Glomerular visceral epithelial cell (primary cell): Measurements from ENCODE around the gene TLL2.

Experiments
- DNase-seq: peaks from one replicate; pipeline ENCODE4 v3.0.0-alpha.2; 2016; ENCODE audit errors: extremely low spot score

Gene TLL2

GRCh38 chr10:96360331-96360730 is 153.4 kb downstream of the TLL2 start:
- DNase-seq = no peak

GRCh38 chr10:96359616-96360015 is 154.1 kb downstream of the TLL2 start:
- DNase-seq = no peak

GRCh38 chr10:96358851-96359540 is 154.7 kb downstream of the TLL2 start, which contains the start of gene OPALIN:
Gene OPALIN, minus strand, starts transcription at chr10:96359002. Its CDS starts 106 bp downstream, at chr10:96358896.
- no peak for DNase-seq

GRCh38 chr10:96357038-96357620 is 156.6 kb downstream of the TLL2 start:
- no peak for DNase-seq

- DNase-seq = no peak
These were observed 161.1 kb downstream of the TLL2 start for GRCh38 chr10:96352582-96352981.

GRCh38 chr10:96352027-96352426 is 161.7 kb downstream of the TLL2 start:
- no peak for DNase-seq

- DNase-seq = no peak
These were observed 167.4 kb downstream of the TLL2 start for GRCh38 chr10:96346295-96346694.

GRCh38 chr10:96345222-96345621 is 168.5 kb downstream of the TLL2 start:
- no peak for DNase-seq

GRCh38 chr10:96344178-96344577 is 169.5 kb downstream of the TLL2 start:
- no peak for DNase-seq

- DNase-seq = no peak
These were observed 171.3 kb downstream of the TLL2 start for GRCh38 chr10:96342402-96342801.

- DNase-seq = no peak
These were observed 172.2 kb downstream of the TLL2 start for GRCh38 chr10:96341219-96342182.

GRCh38 chr10:96339956-96340904 is 173.5 kb downstream of the TLL2 start:
- DNase-seq = peak; percentile 58

- no peak for DNase-seq
These were observed 174.3 kb downstream of the TLL2 start for GRCh38 chr10:96339383-96339782.

- DNase-seq = no peak
These were observed 175.3 kb downstream of the TLL2 start for GRCh38 chr10:96338279-96338925.

GRCh38 chr10:96337106-96337505 is 176.6 kb downstream of the TLL2 start:
- DNase-seq = no peak

GRCh38 chr10:96334616-96335526 is 178.9 kb downstream of the TLL2 start:
- peak; percentile 37 for DNase-seq

GRCh38 chr10:96333101-96333500 is 180.6 kb downstream of the TLL2 start:
- DNase-seq = no peak

GRCh38 chr10:96327462-96327861 is 186.3 kb downstream of the TLL2 start:
- DNase-seq = no peak

- no peak for DNase-seq
These were observed 187.9 kb downstream of the TLL2 start for GRCh38 chr10:96325719-96326373.
